GM12878 (cell line): ENCODE data around the gene CA5A. TPM values are rescaled to one million over a fixed set of nuclear protein-coding genes. Genes with fewer than 3 reads are reported as not detected.

Source experiments
- ATF3 ChIP-seq: IDR thresholded peaks from 2 replicates; pipeline ENCODE4 v1.6.1; 2011; ENCODE audit warnings: low read depth, mild to moderate bottlenecking, low read length, moderate library complexity, borderline replicate concordance; ENCODE audit errors: extremely low read depth
- ATF7 ChIP-seq: fragments of 450-650 bp; IDR thresholded peaks from 2 replicates; pipeline ENCODE4 v1.6.1; 2016; ENCODE audit warnings: low read depth, mild to moderate bottlenecking
- BHLHE40 ChIP-seq, 2 experiments: fragments of 450-650 bp in 1 of 2; IDR thresholded peaks; 2 replicates each; pipeline ENCODE4 v1.6.1; 2011 to 2017; ENCODE audit warnings: low read depth in 2 of 2, borderline replicate concordance in 1 of 2, improper control_type of control experiment in 1 of 2, low read length in 1 of 2, mild to moderate bottlenecking in 1 of 2
- CREB1 ChIP-seq: IDR thresholded peaks from 2 replicates; pipeline ENCODE4 v1.6.1; 2012; ENCODE audit warnings: low read depth, mild to moderate bottlenecking, inconsistent platforms
- KAT2A ChIP-seq: conservative IDR thresholded peaks from 2 replicates; pipeline ENCODE4 v1.6.1; 2011; ENCODE audit warnings: low read depth, low read length; ENCODE audit not compliant: control insufficient read depth
- PKNOX1 ChIP-seq: fragments of 450-650 bp; IDR thresholded peaks from 2 replicates; pipeline ENCODE4 v1.6.1; 2016; ENCODE audit warnings: mild to moderate bottlenecking
- POLR2A ChIP-seq: IDR thresholded peaks from 2 replicates; pipeline ENCODE4 v1.6.1; 2011; ENCODE audit warnings: low read depth, mild to moderate bottlenecking, low read length
- RELA ChIP-seq: fragments of 450-650 bp; IDR thresholded peaks from 2 replicates; pipeline ENCODE4 v1.8.0; 2014; ENCODE audit warnings: borderline replicate concordance; ENCODE audit not compliant: partially characterized antibody
- SKIL ChIP-seq: fragments of 450-650 bp; IDR thresholded peaks from 2 replicates; pipeline ENCODE4 v1.6.1; 2017; ENCODE audit warnings: mild to moderate bottlenecking, low read depth, inconsistent platforms; ENCODE audit not compliant: poor library complexity, severe bottlenecking
- SP1 ChIP-seq: IDR thresholded peaks from one replicate; pipeline ENCODE4 v1.6.1; 2011; ENCODE audit warnings: low read depth, low read length
- TCF3 ChIP-seq: IDR thresholded peaks from 2 replicates; pipeline ENCODE4 v1.6.1; 2012; ENCODE audit warnings: low read depth, mild to moderate bottlenecking, low read length, borderline replicate concordance; ENCODE audit not compliant: insufficient read depth
- ZSCAN29 ChIP-seq: fragments of 450-650 bp; IDR thresholded peaks from 2 replicates; pipeline ENCODE4 v1.6.1; 2017; ENCODE audit warnings: mild to moderate bottlenecking, moderate library complexity
- ZZZ3 ChIP-seq: IDR thresholded peaks from 2 replicates; pipeline ENCODE4 v1.6.1; 2011; ENCODE audit warnings: low read depth; ENCODE audit not compliant: control insufficient read depth, insufficient read length
- polyA plus RNA-seq, 11 experiments: library from polyadenylated mRNA; depleted of rRNA in 4 of 11; unstranded in 6 of 11; stranded (reverse) in 5 of 11; fragments of >200 nt; fragmentation: Nextera tagmentation in 4 of 11; fragmentation: Illumina TruSeq in 1 of 11; extraction: Ambion mirVana in 4 of 11; extraction: Trizol in 1 of 11; gene quantifications; 1 replicate in 1 of 11; 2 replicates in 10 of 11; pipeline versions ENCODE4 v1.2.1 to v1.2.3, GENCODE V29; 2011 to 2016; ENCODE audit warnings: inconsistent platforms in 2 of 11, missing spikeins in 2 of 11, low read depth in 1 of 11
- total RNA-seq, 4 experiments: library from RNA; depleted of rRNA in 3 of 4; stranded (reverse); fragments of >200 nt in 3 of 4; fragmentation: Illumina TruSeq in 1 of 4; extraction: Trizol in 1 of 4; gene quantifications; 2 replicates each; pipeline versions ENCODE4 v1.2.1 to v1.2.3, GENCODE V29; 2013 to 2021

The CA5A gene
- total and polyA plus RNA-seq, 10 of the 15 experiments (the other 5 are each of a cell fraction or from before 2014, with no cell fraction given) = not detected

GRCh38 chr16:87924041-87924810 is 12.1 kb downstream of the CA5A start (continued):
- TF ChIP-seq BHLHE40 (IDR thresholded peaks at IDR 0.05; ENCODE audit: borderline replicate concordance in 1 of 2, low read depth in 2 of 2, low read length in 1 of 2) (peak; percentile 11 to 72; a peak in 2 of 4 replicates), SKIL (no peak), ATF3 (no peak), POLR2A (peak; percentile 55; the same call in 1 of the 2 replicates), PKNOX1 (0 out of 2 replicates have a peak, but pooled peaks have one; percentile 15), KAT2A (no peak), CREB1 (peak; percentile 79), ZZZ3 (no peak), ATF7 (0 out of 2 replicates have a peak, but pooled peaks have one; percentile 23), RELA (no peak), ZSCAN29 (no peak), TCF3 (0 out of 2 replicates have a peak, but pooled peaks have one; percentile 38), SP1 (no peak)
- TF ChIP-seq, all 136 proteins: peak for 16
